HL-60/S4 treated with phorbol 12-myristate 13-acetate at 8.2 ng/mL for 4 days and 3 days (cell line): ENCODE data around the gene SLC16A9.

Experiments
- in situ Hi-C: fragments of 300-500 bp; cut with MboI; formaldehyde crosslinking; loops from 2 replicates; pipeline ENCODE4 v1.15.0; 2022; ENCODE audit warnings: low sequenced_read_pairs

Gene SLC16A9

GRCh38 chr10:59720377-59720776 is 10.7 kb upstream of the SLC16A9 start:
- in situ Hi-C loops = no loop called here

- in situ Hi-C loops = no loop called here
These were observed 9.7 kb upstream of the SLC16A9 start for GRCh38 chr10:59719374-59719773.

- in situ Hi-C loops = no loop called here
These were observed 8.6 kb upstream of the SLC16A9 start for GRCh38 chr10:59718257-59718656.

- in situ Hi-C loops = no loop called here
These were observed 3.7 kb upstream of the SLC16A9 start for GRCh38 chr10:59713196-59713821.

- in situ Hi-C loops = no loop called here
These were observed 2.3 kb upstream of the SLC16A9 start for GRCh38 chr10:59711871-59712494.

- in situ Hi-C loops = no loop called here
These were observed 745 bp downstream of the SLC16A9 start for GRCh38 chr10:59708816-59709394.

- in situ Hi-C loops = no loop called here
These were observed 2.5 kb downstream of the SLC16A9 start for GRCh38 chr10:59706851-59707797.

- in situ Hi-C loops = no loop called here
These were observed 3.7 kb downstream of the SLC16A9 start for GRCh38 chr10:59705931-59706330.

- in situ Hi-C loops = no loop called here
These were observed 5.0 kb downstream of the SLC16A9 start for GRCh38 chr10:59704630-59705029.

GRCh38 chr10:59702347-59702746 is 7.3 kb downstream of the SLC16A9 start:
- in situ Hi-C loops = no loop called here

- in situ Hi-C loops = no loop called here
These were observed 8.9 kb downstream of the SLC16A9 start for GRCh38 chr10:59700709-59701108.

- in situ Hi-C loops = no loop called here
These were observed 11.3 kb downstream of the SLC16A9 start for GRCh38 chr10:59698326-59698725.

GRCh38 chr10:59695637-59696036 is 14.0 kb downstream of the SLC16A9 start:
- in situ Hi-C loops = no loop called here

- in situ Hi-C loops = no loop called here
These were observed 14.7 kb downstream of the SLC16A9 start for GRCh38 chr10:59694936-59695335.

GRCh38 chr10:59692113-59692512 is 17.5 kb downstream of the SLC16A9 start:
- in situ Hi-C loops = no loop called here

GRCh38 chr10:59688921-59689351 is 20.7 kb downstream of the SLC16A9 start:
- in situ Hi-C loops = no loop called here

GRCh38 chr10:59687657-59688056 is 22.0 kb downstream of the SLC16A9 start:
- in situ Hi-C loops = no loop called here

- in situ Hi-C loops = no loop called here
These were observed 25.6 kb downstream of the SLC16A9 start for GRCh38 chr10:59684006-59684405.

- in situ Hi-C loops = no loop called here
These were observed 26.4 kb downstream of the SLC16A9 start for GRCh38 chr10:59682986-59683937.

- in situ Hi-C loops = no loop called here
These were observed 29.5 kb downstream of the SLC16A9 start for GRCh38 chr10:59680199-59680598.
